Measurements from ENCODE around the gene GMPPA. TPM values are rescaled to one million over a fixed set of nuclear protein-coding genes. Genes with fewer than 3 reads are reported as not detected.
A peak's percentile ranks its signal among the peaks of the same experiment; 100 is the strongest.

GMPPA gene
- total RNA-seq, 6 experiments from 2014 or later = 21.7 to 54.1 (median 40.2) TPM

GRCh38 chr2:219483451-219484342 lies 15.0 kb upstream of the GMPPA start:
- Histone ChIP-seq H3K27ac (no peak overlapping the region), H3K4me1 (no peaks in the 10 kb centered on the region), H3K9me3 (no peaks in the 10 kb centered on the region), H3K36me3 (no peaks in the 10 kb centered on the region), H3K4me3 (no peak overlapping the region), H3K27me3 (peaks cover 0 to 25% of the 10 kb centered on the region in 2 donors)
- DNase-seq = no peak
- 10% methylated on average over 4 of the region's 58 CpGs for WGBS (ENCODE audit: insufficient coverage, low coverage, low lambda C conversion rate, missing lambda C conversion rate)
- TF ChIP-seq POLR2A (IDR thresholded peaks at IDR 0.05) = no peak
- TF ChIP-seq, protein P1, sequence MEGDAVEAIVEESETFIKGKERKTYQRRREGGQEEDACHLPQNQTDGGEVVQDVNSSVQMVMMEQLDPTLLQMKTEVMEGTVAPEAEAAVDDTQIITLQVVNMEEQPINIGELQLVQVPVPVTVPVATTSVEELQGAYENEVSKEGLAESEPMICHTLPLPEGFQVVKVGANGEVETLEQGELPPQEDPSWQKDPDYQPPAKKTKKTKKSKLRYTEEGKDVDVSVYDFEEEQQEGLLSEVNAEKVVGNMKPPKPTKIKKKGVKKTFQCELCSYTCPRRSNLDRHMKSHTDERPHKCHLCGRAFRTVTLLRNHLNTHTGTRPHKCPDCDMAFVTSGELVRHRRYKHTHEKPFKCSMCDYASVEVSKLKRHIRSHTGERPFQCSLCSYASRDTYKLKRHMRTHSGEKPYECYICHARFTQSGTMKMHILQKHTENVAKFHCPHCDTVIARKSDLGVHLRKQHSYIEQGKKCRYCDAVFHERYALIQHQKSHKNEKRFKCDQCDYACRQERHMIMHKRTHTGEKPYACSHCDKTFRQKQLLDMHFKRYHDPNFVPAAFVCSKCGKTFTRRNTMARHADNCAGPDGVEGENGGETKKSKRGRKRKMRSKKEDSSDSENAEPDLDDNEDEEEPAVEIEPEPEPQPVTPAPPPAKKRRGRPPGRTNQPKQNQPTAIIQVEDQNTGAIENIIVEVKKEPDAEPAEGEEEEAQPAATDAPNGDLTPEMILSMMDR (IDR thresholded peaks at IDR 0.05) = no peak
- intact Hi-C loops (cut with DNase I) = no loop called here
- ATAC-seq = no peak

- intact Hi-C loops (cut with DNase I) = no loop called here
- H3K27me3 ChIP-seq = peaks cover 0 to 25% of the 10 kb centered on the region in 2 donors
- ATAC-seq = peak; percentile 2 to 27 (median 19)
- H3K4me1 ChIP-seq = no peaks in the 10 kb centered on the region
- no peak overlapping the region for H3K27ac ChIP-seq
- H3K9me3 ChIP-seq = no peaks in the 10 kb centered on the region
- no peak for DNase-seq
- TF ChIP-seq, protein P1 (IDR thresholded peaks at IDR 0.05) = no peak
- no peak for TF ChIP-seq POLR2A (IDR thresholded peaks at IDR 0.05)
- H3K36me3 ChIP-seq = no peaks in the 10 kb centered on the region
- H3K4me3 ChIP-seq = no peak overlapping the region
- WGBS (ENCODE audit: insufficient coverage, low coverage, low lambda C conversion rate, missing lambda C conversion rate) = 0% methylated on average over 2 of the region's 89 CpGs
Observed at GRCh38 chr2:219484343-219485200, 14.1 kb upstream of the GMPPA start.

DNA sequence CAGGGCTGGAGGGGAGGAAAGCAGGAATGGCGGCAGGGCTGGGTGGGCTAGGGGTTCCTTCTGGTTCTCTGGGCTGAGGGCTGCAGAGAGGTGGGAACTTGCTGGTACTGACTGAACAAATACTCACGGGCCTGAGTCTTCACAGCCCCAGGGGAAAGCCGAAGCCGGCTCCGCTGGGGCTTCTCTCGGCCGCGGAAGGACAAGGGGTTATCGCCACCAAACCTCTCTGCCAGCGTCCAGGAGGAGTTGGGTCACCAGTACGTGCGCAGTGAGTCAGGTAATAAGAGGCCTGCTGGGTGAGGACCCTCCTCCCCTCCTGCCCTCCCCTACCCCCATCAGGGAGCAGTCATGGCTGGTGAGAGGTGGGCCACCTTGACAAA lies 13.5 kb upstream of the GMPPA start:
- H3K27ac ChIP-seq = no peak overlapping the region
- ATAC-seq (no peak), DNase-seq (no peak)
- no peaks in the 10 kb centered on the region for H3K36me3 ChIP-seq
- intact Hi-C loops (cut with DNase I) = no loop called here
- TF ChIP-seq POLR2A (IDR thresholded peaks at IDR 0.05) = no peak
- TF ChIP-seq, protein P1 (IDR thresholded peaks at IDR 0.05) = no peak
- H3K27me3 ChIP-seq = peaks cover 0 to 25% of the 10 kb centered on the region in 2 donors
- no CpG with 5 or more reads among the region's 12 CpGs for WGBS (ENCODE audit: insufficient coverage, low coverage, low lambda C conversion rate, missing lambda C conversion rate)
- no peaks in the 10 kb centered on the region for H3K9me3 ChIP-seq
- H3K4me1 ChIP-seq = no peaks in the 10 kb centered on the region
- no peak overlapping the region for H3K4me3 ChIP-seq

DNA sequence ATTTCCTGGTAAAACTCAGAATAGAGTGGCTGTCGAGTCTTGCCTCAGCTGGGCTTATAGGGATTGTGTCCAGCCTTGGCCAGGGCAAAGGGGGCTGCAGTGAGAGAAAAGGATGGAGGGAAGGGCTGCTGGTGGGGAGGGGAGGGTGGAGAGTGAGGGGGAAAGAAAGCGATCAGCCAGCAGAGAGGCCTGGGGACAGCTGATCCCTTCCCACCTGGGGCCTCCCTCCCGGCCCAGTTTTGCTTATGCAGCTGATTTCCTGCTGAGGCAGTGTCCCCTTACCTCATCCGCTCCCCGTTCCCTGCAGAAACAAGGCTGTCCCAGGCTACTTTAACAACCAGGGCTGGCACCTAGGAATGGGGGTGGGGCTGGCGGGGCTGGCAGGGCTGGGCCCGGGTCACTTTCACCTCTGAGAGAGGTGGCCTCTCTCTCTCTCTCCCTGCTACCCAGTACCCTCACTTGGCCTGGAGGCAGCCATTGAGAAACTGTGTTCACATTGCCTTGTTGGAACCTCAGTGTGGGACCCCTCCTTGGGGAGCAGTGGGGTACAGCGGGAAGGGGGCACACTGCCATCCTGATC lies 12.2 kb upstream of the GMPPA start:
- peaks cover 0 to 25% of the 10 kb centered on the region in 2 donors for H3K27me3 ChIP-seq
- H3K4me3 ChIP-seq = no peak overlapping the region
- no peaks in the 10 kb centered on the region for H3K4me1 ChIP-seq
- no peak for TF ChIP-seq POLR2A (IDR thresholded peaks at IDR 0.05)
- TF ChIP-seq, protein P1 (IDR thresholded peaks at IDR 0.05) = no peak
- H3K36me3 ChIP-seq = no peaks in the 10 kb centered on the region
- H3K9me3 ChIP-seq = no peaks in the 10 kb centered on the region
- ATAC-seq = no peak
- intact Hi-C loops (cut with DNase I) = no loop called here
- H3K27ac ChIP-seq = no peak overlapping the region
- 47% methylated on average over 4 of the region's 8 CpGs for WGBS (ENCODE audit: insufficient coverage, low coverage, low lambda C conversion rate, missing lambda C conversion rate)
- DNase-seq = no peak

All from right lobe of liver (tissue), 6 donors.